Measurements from ENCODE around the gene TYMS. TPM values are rescaled to one million over a fixed set of nuclear protein-coding genes. Genes with fewer than 3 reads are reported as not detected.

The TYMS gene
- total and polyA plus RNA-seq, 2 donors (not counting 1 experiment from before 2014, with no cell fraction given), result 0.34 to 1.1 TPM

- 93% methylated on average over 3 of the region's 6 CpGs for WGBS (ENCODE audit: insufficient coverage)
- H3K27me3 ChIP-seq (replicated peaks in 1 of 4; ENCODE audit: control extremely low read depth in 1 of 4, control insufficient read depth in 3 of 4, insufficient read depth in 4 of 4, low read length in 3 of 4), result no peaks in the 10 kb centered on the region
- ChIA-PET POLR2A (no interaction called here), CTCF (interaction anchor here (1.4 kb wide), 1 partner anchor 10 kb away, joined by 4 read pairs; no protein-coding TSS in a partner anchor)
- Mint-ChIP-seq H3K4me3 (no peak overlapping the region), H3K9me3 (ENCODE audit: insufficient read depth) (no peaks in the 10 kb centered on the region), H3K4me1 (no peaks in the 10 kb centered on the region), H3K27me3 (peaks cover 9% of the 10 kb centered on the region), H3K27ac (no peak overlapping the region)
- ATAC-seq (ENCODE audit: low read depth) (no peak), DNase-seq (no peak)
- no peaks in the 10 kb centered on the region for H3K79me2 ChIP-seq (ENCODE audit: control insufficient read depth, insufficient read depth, low read length)
- H3K9me3 ChIP-seq (ENCODE audit: control extremely low read depth in 1 of 3, control insufficient read depth in 2 of 3, insufficient read depth in 1 of 3, low read length in 2 of 3), result no peaks in the 10 kb centered on the region
- no peaks in the 10 kb centered on the region for H4K20me1 ChIP-seq (ENCODE audit: control insufficient read depth, insufficient read depth, low read length, poor library complexity, severe bottlenecking)
- H3K4me1 ChIP-seq (ENCODE audit: control insufficient read depth in 2 of 2, insufficient read depth in 2 of 2, low read length in 2 of 2), result no peaks in the 10 kb centered on the region
- no peak overlapping the region for H2AFZ ChIP-seq (ENCODE audit: insufficient read depth, low read depth, low read length, poor library complexity, severe bottlenecking)
- TF ChIP-seq CTCF (IDR thresholded peaks at IDR 0.05), result no peak
- TF ChIP-seq EZH2 (IDR thresholded peaks at IDR 0.05; ENCODE audit: borderline replicate concordance, insufficient read depth, low read depth, low read length, poor library complexity, severe bottlenecking), result no peak
- no peak overlapping the region for H3K4me2 ChIP-seq (replicated peaks; ENCODE audit: low read depth, low read length, poor library complexity, severe bottlenecking)
- intact Hi-C loops (cut with micrococcal nuclease), result no loop called here
- no peak overlapping the region for H3K9ac ChIP-seq (ENCODE audit: low read length)
- no peak overlapping the region for H3K27ac ChIP-seq (ENCODE audit: low read length in 2 of 2)
- H3K4me3 ChIP-seq (ENCODE audit: control extremely low read depth in 1 of 5, extremely low read depth in 1 of 5, insufficient read depth in 1 of 5, low read depth in 2 of 5, low read length in 4 of 5), result no peak overlapping the region
- H3K36me3 ChIP-seq (replicated peaks in 1 of 2; ENCODE audit: control extremely low read depth in 1 of 2, control insufficient read depth in 1 of 2, extremely low read depth in 1 of 2, insufficient read depth in 2 of 2, low read length in 1 of 2), result no peaks in the 10 kb centered on the region
These were observed 16.2 kb upstream of the TYMS start for GRCh38 chr18:641224-641623.

- H3K9ac ChIP-seq (ENCODE audit: low read length), result no peak overlapping the region
- Mint-ChIP-seq H3K4me1 (no peaks in the 10 kb centered on the region), H3K27me3 (peaks cover 5% of the 10 kb centered on the region), H3K9me3 (ENCODE audit: insufficient read depth) (no peaks in the 10 kb centered on the region), H3K27ac (no peak overlapping the region), H3K4me3 (no peak overlapping the region)
- H3K4me3 ChIP-seq (ENCODE audit: control extremely low read depth in 1 of 5, extremely low read depth in 1 of 5, insufficient read depth in 1 of 5, low read depth in 2 of 5, low read length in 4 of 5), result no peak overlapping the region
- no peak for DNase-seq
- 0% methylated on average over 1 of the region's 2 CpGs for WGBS (ENCODE audit: insufficient coverage)
- intact Hi-C loops (cut with micrococcal nuclease), result no loop called here
- H3K27me3 ChIP-seq (replicated peaks in 1 of 4; ENCODE audit: control extremely low read depth in 1 of 4, control insufficient read depth in 3 of 4, insufficient read depth in 4 of 4, low read length in 3 of 4), result no peaks in the 10 kb centered on the region
- POLR2A ChIA-PET, result interaction anchor here (0.6 kb wide), 1 partner anchor 1993 kb away, joined by 3 read pairs; no protein-coding TSS in a partner anchor
- H3K9me3 ChIP-seq (ENCODE audit: control extremely low read depth in 1 of 3, control insufficient read depth in 2 of 3, insufficient read depth in 1 of 3, low read length in 2 of 3), result no peaks in the 10 kb centered on the region
- CTCF ChIA-PET, result no interaction called here
- no peaks in the 10 kb centered on the region for H4K20me1 ChIP-seq (ENCODE audit: control insufficient read depth, insufficient read depth, low read length, poor library complexity, severe bottlenecking)
- no peak overlapping the region for H3K27ac ChIP-seq (ENCODE audit: low read length in 2 of 2)
- H3K4me2 ChIP-seq (replicated peaks; ENCODE audit: low read depth, low read length, poor library complexity, severe bottlenecking), result no peak overlapping the region
- H3K79me2 ChIP-seq (ENCODE audit: control insufficient read depth, insufficient read depth, low read length), result no peaks in the 10 kb centered on the region
- TF ChIP-seq EZH2 (IDR thresholded peaks at IDR 0.05; ENCODE audit: borderline replicate concordance, insufficient read depth, low read depth, low read length, poor library complexity, severe bottlenecking) (no peak), CTCF (IDR thresholded peaks at IDR 0.05) (no peak)
- ATAC-seq (ENCODE audit: low read depth), result no peak
- no peaks in the 10 kb centered on the region for H3K4me1 ChIP-seq (ENCODE audit: control insufficient read depth in 2 of 2, insufficient read depth in 2 of 2, low read length in 2 of 2)
- H3K36me3 ChIP-seq (replicated peaks in 1 of 2; ENCODE audit: control extremely low read depth in 1 of 2, control insufficient read depth in 1 of 2, extremely low read depth in 1 of 2, insufficient read depth in 2 of 2, low read length in 1 of 2), result no peaks in the 10 kb centered on the region
- no peak overlapping the region for H2AFZ ChIP-seq (ENCODE audit: insufficient read depth, low read depth, low read length, poor library complexity, severe bottlenecking)
These were observed 13.0 kb upstream of the TYMS start for GRCh38 chr18:644395-645004.
